HEK293 (cell line): Measurements from ENCODE around the gene TPSD1.

Source experiments
- CTCF ChIP-seq: fragments of 450-650 bp; formaldehyde crosslinking; IDR thresholded peaks from 2 replicates; pipeline ENCODE4 v1.5.1; 2016; ENCODE audit warnings: missing biosample characterization, missing genetic modification characterization
- SALL2 ChIP-seq: fragments of 450-650 bp; formaldehyde crosslinking; IDR thresholded peaks from 2 replicates; pipeline ENCODE4 v1.5.0; 2017; ENCODE audit warnings: missing biosample characterization, mild to moderate bottlenecking, missing genetic modification characterization, borderline replicate concordance
- ZBTB7A ChIP-seq: fragments of 450-650 bp; formaldehyde crosslinking; IDR thresholded peaks from 2 replicates; pipeline ENCODE4 v1.5.1; 2016; ENCODE audit warnings: low read depth, missing biosample characterization, missing genetic modification characterization

- TF ChIP-seq SALL2 (tag by site-specific recombination) (no peak), ZBTB7A (tag by site-specific recombination) (no peak), CTCF (tag by site-specific recombination) (no peak)
Observed at GRCh38 chr16:1213231-1213630, 42.6 kb upstream of the TPSD1 start.
